22Rv1 (cell line): ENCODE data around the gene CACNB2.

Experiments used
- H3K27ac ChIP-seq: fragments of 450-650 bp; 2 replicates; pipeline ENCODE4 v1.5.1; 2017
- CTCF ChIP-seq: fragments of 450-650 bp; IDR thresholded peaks from 2 replicates; pipeline ENCODE4 v1.5.1; 2017; ENCODE audit warnings: mild to moderate bottlenecking
- ZFX ChIP-seq: fragments of 450-650 bp; IDR thresholded peaks from 2 replicates; pipeline ENCODE4 v1.6.1; 2017; ENCODE audit warnings: antibody characterized with exemption, borderline replicate concordance

The CACNB2 gene

GRCh38 chr10:18368682-18369081 lies 228.5 kb downstream of the CACNB2 start:
- H3K27ac ChIP-seq: no peak overlapping the region
- TF ChIP-seq CTCF (no peak), ZFX (no peak)

DNA sequence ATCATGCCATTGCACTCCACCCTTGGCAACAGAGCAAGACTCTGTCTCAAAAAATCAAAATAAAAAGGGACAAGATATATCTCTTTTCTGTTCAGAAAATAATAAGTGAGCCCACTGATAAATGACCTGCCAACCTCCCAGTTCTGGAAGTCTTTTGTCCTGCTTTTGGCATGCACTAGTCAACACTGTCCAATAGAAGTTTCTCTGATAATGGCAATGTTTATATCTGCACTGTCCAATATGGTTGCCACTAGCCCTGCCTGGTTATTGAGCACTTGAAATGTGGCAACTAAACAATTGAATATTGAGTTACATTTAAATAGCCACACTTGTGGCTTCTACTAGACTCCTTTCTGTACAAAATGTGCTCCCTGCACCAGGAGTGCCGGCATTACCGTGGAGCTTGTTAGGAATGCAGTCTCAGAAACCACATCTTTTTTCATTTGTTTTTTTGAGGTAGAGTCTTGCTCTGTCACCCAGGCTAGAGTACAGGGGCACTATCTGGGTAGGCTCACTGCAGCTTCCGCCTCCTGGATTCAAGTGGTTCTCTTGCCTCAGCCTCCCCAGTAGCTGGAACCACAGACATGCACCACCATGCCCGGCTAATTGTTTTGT lies 229.7 kb downstream of the CACNB2 start:
- TF ChIP-seq ZFX (no peak), CTCF (no peak)
- no peak overlapping the region for H3K27ac ChIP-seq

DNA sequence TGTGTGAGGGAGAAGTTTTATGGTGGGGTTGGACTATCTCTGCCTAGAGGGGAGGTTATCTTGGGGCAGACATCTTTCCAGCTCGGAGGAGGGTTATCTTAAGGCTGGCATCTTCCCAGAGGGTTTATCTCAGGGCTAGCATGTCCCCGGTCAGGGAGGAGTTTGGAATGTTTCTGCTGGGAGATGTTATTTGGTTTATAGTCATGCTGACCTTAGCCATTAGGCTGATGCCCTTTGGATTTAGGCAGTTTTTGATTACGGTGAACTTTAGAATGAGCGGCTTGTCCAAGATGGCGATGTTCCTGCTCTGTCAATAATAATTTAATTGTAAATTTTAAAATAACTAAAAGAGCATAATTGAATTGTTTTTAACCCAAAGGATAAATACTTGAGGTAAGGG lies 236.4 kb downstream of the CACNB2 start:
- TF ChIP-seq ZFX: no peak
- TF ChIP-seq CTCF: no peak
- H3K27ac ChIP-seq: no peak overlapping the region

DNA sequence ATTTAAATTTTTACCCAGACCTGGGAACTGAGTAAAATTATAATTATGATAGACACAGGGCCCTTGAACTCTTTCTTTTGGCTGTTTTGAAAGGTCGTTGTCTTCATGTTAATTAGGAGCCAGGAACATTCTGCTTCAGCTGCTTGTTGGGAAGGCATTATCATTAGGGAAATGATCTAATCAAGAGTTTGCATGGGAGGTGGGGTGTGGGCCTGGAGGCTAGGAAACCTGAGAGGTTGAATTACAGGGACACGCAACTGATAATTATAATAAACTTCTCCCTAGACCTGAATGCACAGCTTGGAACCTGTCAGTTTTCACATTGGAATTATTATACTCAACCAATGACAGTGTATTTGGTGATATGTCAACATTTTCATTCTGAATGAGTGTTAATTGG lies 237.7 kb downstream of the CACNB2 start:
- H3K27ac ChIP-seq: no peak overlapping the region
- TF ChIP-seq CTCF (no peak), ZFX (no peak)

GRCh38 chr10:18378766-18379165 lies 238.5 kb downstream of the CACNB2 start:
- TF ChIP-seq CTCF (no peak), ZFX (no peak)
- H3K27ac ChIP-seq: no peak overlapping the region

DNA sequence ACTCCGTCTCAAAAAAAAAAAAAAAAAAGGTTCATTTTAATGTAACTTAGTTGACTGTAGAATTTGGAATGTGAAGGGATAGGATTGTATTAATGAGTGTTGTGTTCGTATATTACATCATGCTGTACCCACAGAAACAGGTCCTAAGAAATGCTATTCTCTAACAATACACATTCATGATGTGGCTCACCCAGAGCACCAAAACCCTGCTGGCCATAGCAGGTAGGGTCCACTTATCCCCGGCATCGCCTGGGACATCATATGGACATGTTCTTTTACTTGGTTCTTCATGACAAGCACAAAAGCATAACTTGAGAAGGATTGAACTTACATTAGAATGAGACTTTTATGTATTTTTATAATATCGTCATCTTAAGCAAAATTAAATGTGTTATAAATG lies 241.5 kb downstream of the CACNB2 start:
- H3K27ac ChIP-seq: no peak overlapping the region
- TF ChIP-seq CTCF (no peak), ZFX (no peak)

DNA sequence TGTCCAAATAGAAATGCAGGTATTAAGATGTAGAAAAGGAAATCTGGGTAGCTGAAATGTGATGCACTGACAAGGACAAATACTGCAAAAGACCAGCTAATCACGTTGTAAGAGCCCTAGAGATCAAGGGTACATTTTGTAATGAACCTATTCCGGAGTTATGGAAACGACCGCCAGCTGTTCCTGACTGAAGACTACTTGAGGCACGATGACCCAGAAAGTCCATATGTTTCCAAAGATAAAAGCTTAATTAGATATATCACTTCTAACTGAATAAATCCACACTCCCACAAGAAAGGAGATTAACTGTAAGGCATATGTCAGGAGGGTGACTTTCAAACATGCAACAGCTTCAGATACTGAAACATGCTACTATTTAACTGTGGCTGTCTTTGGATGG lies 257.7 kb downstream of the CACNB2 start:
- no peak for TF ChIP-seq ZFX
- no peak overlapping the region for H3K27ac ChIP-seq

GRCh38 chr10:18399158-18399557 lies 258.9 kb downstream of the CACNB2 start:
- H3K27ac ChIP-seq: peak overlapping the region; percentile 88
- TF ChIP-seq ZFX: no peak
- TF ChIP-seq CTCF: no peak
